Measurements from ENCODE around the gene DAGLA.

Gene DAGLA

DNA sequence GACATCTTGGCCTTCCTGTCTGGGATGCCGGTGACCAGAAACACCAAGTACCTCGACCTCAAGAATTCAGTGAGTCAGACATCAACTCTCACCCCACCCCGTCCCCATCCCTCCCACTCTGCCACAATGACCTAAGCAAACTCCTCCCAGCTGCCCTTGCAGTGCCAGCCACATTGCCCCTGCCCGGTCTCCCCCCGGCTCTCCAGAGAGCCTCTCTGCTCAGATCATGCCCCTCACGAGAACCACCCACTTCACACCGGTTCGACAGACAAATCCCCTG, 48.7 kb downstream of the DAGLA start:
- no peak for DNase-seq (ENCODE audit: low spot score)

DNA sequence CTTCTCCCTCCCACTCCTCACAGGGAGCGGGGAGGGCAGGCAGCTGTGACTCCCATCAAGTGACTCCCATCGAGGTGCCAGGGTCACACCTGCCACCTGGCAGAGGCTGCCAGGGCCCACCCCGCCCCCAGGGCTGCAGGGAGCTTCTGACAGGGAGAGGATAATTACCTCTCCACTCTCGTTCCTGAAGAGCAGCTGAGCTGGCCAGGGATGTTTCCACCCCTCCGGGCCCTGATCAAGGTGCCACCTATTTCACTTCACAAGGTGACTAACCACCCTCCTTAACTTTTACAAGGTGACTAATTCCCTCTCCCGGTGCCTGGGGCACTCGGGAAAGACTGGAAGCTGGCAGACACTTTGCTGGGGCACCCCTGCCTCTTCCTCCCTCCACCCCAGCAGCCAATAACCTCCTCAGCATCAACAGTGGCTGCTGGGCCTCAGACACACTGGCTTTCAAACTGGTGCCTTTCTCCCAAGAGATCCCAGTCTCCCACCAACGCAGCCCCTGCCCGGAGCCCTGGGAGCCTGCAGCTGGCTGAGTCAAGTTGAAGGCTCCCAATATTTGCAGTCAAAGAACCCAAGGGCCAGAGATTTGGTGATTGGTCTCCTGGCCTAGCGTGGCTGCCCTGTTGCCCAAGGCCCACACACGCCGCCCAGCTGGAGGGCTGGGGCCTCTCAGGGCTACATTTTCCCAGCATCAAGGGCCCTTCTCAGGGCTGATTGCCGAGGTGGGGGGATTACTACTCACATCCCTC, 50.2 kb downstream of the DAGLA start:
- DNase-seq (ENCODE audit: low spot score) = no peak

- DNase-seq (ENCODE audit: low spot score) = no peak
Observed at GRCh38 chr11:61731211-61731951, 51.2 kb downstream of the DAGLA start.

DNA sequence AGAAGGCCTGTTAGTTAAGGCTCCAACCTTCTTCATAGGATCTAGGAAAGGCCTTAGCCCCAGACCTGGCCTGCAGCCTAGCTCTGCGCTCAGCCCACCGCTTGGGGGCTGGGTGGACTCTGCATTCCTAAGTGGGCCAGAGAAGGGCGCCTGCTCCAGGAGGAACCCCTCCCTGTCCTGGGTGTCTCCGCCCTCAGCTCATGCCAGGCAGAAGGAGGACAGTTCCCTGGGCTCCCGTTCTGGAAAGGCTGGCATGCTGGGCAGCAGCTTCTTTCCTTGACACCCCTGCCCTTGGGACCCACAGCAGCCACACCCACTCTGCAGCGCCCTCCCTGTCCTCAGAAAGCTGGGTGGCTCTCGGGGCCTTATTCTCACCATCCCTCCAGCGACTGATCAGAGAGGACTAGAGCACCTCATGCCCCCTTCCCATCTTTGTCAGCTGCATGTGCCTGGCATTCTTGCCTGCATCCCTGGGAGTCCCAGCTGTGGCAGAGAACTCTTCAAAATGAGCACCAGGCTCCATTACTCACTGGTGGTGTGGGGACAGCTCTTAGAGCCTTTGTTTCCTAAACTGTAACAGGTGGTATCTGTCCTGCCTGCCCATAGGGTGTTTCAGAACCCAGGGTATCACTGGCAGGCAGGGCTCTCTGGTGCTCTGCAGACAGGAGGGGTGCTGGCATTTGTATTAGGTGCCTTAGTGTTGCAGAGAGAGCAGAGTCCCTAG, 51.9 kb downstream of the DAGLA start:
- no peak for DNase-seq (ENCODE audit: low spot score)

DNA sequence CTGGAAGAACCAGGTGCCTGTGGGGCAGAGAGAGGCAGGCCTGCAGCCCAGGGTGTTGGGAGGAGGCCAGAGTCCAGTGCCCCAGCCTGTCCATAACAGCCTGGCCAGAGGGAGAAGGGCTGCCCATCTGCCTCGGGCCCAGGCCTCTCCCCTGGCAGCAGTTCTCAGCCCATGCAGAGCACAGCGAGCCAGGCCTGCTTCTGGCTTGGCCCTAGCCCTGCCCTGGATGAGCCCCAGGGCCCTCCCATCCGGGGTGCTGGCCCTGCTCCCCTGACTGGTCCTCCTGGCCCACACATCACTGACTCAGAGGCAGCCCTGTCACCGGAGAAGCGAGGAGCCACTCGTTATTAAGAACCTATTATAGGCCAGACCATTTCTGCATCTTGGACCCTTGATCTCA, 52.5 kb downstream of the DAGLA start:
- peak; percentile 55 for DNase-seq (ENCODE audit: low spot score)

GRCh38 chr11:61733120-61733978, 53.2 kb downstream of the DAGLA start:
- peak; percentile 90 for DNase-seq (ENCODE audit: low spot score)

DNA sequence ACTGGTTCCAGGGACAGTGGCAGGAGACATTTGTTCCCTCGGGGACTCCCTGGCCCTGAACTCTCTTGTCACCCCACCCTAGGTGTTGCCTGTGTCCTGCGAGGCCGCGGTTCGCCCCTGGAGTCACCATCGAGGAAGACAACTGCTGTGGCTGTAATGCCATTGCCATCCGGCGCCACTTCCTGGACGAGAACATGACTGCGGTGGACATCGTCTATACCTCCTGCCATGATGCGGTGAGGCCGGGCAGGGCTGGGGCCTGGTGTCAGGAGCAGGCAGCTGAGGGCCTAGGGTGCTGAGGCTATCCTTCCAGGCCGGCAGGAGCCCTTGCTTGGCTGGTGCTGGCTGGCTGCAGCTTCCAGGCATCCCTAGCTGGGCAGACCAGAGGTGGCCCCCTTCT, 54.6 kb downstream of the DAGLA start:
- no peak for DNase-seq (ENCODE audit: low spot score)

DNA sequence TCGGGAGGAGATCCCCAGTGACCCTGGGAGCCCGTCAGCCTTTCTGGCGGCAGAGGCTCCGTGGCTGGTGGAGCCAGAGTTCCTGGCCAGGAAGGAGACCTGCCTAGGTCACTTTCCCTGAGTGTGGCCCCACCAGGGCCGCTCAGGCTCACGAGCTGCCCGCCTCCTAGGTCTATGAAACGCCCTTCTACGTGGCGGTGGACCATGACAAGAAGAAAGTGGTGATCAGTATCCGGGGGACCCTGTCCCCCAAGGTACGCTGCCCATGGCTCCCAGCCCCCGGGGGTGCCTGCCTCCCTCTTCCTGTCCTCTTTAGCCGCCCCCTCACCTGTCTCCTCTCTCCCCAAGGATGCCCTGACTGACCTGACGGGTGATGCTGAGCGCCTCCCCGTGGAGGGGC, 55.2 kb downstream of the DAGLA start:
- DNase-seq (ENCODE audit: low spot score) = no peak

GRCh38 chr11:61736310-61736709, 56.1 kb downstream of the DAGLA start:
- no peak for DNase-seq (ENCODE audit: low spot score)

DNA sequence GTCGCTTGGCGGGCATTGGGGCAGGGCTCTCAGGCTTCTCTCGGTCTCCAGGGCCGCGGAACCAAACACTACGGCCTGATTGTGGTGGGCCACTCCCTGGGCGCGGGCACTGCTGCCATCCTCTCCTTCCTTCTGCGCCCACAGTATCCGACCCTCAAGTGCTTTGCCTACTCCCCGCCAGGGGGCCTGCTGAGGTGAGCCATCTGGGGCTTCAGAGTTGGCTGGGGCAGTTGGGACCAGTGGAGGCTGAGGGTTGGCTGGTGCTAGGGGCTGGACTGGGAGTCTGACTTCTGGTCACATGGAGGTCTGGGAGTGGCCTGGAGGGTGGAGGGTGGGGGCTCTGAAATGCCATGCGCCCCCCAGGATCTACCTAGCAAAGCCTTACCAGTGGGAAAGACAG, 56.9 kb downstream of the DAGLA start:
- no peak for DNase-seq (ENCODE audit: low spot score)

DNA sequence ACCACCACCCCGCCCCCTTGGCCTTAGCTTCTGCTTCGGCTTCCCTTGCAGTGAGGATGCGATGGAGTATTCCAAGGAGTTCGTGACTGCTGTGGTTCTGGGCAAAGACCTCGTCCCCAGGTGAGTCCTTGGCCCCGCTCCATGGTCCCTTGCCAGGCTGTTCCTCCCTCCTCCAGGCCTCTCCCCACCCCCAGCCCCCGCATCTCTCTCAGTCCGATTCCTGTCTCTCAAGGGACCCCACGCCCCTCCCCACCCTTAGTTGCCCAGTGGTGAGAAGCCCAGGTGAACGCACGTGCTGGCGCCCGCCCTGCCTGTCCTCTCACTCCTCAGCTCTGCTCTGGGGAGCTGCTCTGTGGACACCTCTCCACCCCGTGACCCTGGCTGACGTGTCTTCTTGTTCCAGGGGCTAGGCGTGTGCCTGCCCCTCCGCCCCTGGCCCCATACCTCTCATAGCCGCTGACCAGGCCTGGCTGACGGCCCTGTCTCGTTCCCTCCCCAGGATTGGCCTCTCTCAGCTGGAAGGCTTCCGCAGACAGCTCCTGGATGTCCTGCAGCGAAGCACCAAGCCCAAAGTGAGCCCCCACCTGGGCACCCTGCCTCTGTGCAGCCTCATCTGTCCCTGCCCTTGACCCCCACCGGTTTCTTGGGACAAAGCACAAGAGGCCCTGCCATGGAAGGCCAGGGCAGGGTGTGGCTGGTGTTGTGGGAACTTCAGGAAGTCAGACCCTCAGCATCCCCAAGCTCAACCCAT, 57.6 kb downstream of the DAGLA start:
- no peak for DNase-seq (ENCODE audit: low spot score)

DNA sequence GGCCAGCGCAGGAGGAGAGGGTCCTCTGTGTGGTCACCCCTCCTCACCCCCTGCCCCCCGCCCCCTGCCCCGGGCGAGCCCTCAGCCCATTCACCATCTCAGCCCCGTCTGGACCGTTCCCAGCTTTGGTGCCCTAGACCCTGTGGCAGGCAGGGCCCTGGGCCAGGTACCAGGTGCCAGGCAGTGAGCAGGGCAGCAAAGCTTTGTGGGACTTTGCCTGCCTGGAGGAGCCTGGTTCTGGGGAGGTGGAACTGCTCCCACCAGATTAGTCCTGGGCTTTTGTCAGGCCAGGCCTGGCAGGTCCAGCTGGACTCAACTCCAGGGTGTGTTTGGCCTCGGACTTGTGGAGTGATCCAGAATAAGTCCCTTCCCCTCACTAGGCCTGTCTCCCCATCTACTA, 58.6 kb downstream of the DAGLA start:
- no peak for DNase-seq (ENCODE audit: low spot score)

- no peak for DNase-seq (ENCODE audit: low spot score)
Observed at GRCh38 chr11:61739413-61739812, 59.2 kb downstream of the DAGLA start.

DNA sequence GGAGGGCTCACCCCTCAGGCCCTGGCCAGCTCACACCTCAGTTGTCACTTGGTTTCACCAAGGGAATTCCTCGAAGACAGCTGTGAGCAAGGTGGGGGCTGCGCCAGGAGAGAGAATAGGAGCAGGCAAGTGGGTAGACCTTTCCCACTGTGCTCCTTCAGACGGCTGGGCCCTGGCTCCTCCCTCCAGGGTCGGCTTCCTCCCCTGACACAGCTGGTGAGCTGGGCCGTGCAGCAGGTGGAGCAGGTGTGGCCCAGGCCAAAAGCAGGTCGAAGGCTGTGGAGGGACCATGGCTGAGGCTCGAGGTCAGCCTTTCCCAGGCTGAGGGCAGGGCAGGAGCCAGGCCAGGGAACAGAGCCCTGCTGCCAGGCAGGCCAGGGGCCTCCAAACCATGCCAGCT, 59.8 kb downstream of the DAGLA start:
- no peak for DNase-seq (ENCODE audit: low spot score)

DNA sequence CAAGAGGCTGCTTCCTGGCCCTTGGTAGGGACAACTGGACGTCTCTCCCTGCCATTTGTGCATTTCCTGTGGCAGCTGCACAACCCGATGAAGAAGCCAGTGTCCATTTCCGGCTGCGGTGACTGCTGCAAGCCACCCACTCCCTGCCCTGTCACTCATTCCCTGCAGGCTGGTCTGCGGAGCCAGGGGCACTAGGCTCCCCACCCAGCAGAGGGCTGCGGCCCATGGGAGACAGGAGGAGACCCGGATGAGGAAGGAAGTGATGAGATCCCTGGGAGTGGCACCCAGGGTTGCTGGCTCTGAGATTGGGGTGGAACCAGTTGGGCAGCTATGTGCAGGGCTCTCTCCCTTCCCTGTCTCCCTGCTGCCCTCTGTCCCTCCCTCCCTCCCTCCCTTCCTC, 62.2 kb downstream of the DAGLA start:
- DNase-seq (ENCODE audit: low spot score) = no peak

GRCh38 chr11:61743486-61744095, 63.4 kb downstream of the DAGLA start:
- DNase-seq (ENCODE audit: low spot score) = no peak

- DNase-seq (ENCODE audit: low spot score) = no peak
Observed at GRCh38 chr11:61744181-61744580, 64.0 kb downstream of the DAGLA start.

DNA sequence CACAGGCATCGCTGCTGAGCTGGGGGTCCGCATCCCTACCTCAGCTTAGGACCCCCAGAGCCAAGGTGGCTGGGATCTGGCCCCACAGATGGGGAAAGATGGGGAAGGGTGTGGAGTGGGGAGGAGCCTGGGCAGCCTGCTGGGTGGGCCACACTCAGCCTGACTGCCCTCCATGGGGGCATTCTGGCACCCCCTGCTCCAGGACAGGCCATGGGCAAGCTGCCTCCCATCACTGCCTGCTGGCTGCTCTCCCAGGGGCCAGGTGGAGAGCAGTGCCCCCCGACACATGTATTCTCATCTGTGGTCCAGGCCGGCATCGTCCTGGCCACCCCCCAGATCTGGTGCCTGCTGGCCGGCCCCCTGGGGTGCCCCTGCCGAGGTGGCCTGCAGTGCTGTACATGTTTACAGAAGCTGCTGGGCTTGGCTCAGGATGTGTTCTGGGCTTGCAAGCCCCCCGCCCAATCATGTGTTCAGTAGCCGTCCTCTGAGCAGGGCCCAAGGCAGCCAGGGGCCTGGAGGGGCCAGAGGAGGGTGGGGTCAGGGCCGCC, 64.5 kb downstream of the DAGLA start:
- no peak for DNase-seq (ENCODE audit: low spot score)

- no peak for DNase-seq (ENCODE audit: low spot score)
Observed at GRCh38 chr11:61745781-61746441, 65.7 kb downstream of the DAGLA start.

All from globus pallidus (tissue), 1 donor.